Osteocyte (in vitro differentiated cells): ENCODE measurements around the gene DENND4A. TPM values are rescaled to one million over a fixed set of nuclear protein-coding genes. Genes with fewer than 3 reads are reported as not detected.

ENCODE experiments used
- DNase-seq: peaks from one replicate; pipeline ENCODE4 v3.0.0; 2021; ENCODE audit warnings: mixed read lengths; ENCODE audit not compliant: unreplicated experiment; ENCODE audit errors: extremely low spot score
- H3K27ac Mint-ChIP-seq: one replicate; pipeline ENCODE4 v1.8.0; 2021; ENCODE audit warnings: mild to moderate bottlenecking, mixed read lengths; ENCODE audit not compliant: unreplicated experiment
- H3K27me3 Mint-ChIP-seq: one replicate; pipeline ENCODE4 v1.8.0; 2021; ENCODE audit warnings: mixed read lengths; ENCODE audit not compliant: unreplicated experiment
- H3K36me3 Mint-ChIP-seq: one replicate; pipeline ENCODE4 v1.8.0; 2021; ENCODE audit warnings: mixed read lengths; ENCODE audit not compliant: unreplicated experiment
- H3K4me1 Mint-ChIP-seq: one replicate; pipeline ENCODE4 v1.8.0; 2021; ENCODE audit warnings: mixed read lengths; ENCODE audit not compliant: unreplicated experiment
- H3K4me3 Mint-ChIP-seq: one replicate; pipeline ENCODE4 v1.8.0; 2021; ENCODE audit warnings: mild to moderate bottlenecking, moderate library complexity, mixed read lengths; ENCODE audit not compliant: unreplicated experiment
- H3K9me3 Mint-ChIP-seq: one replicate; pipeline ENCODE4 v1.8.0; 2021; ENCODE audit warnings: mixed read lengths; ENCODE audit not compliant: unreplicated experiment
- CTCF ChIP-seq: fragments of 200-600 bp; sonication (generic); IDR thresholded peaks from 2 replicates; pipeline ENCODE4 v1.5.0; 2021; ENCODE audit warnings: antibody characterized with exemption, mild to moderate bottlenecking, moderate library complexity
- total RNA-seq: library from RNA; stranded (reverse); gene quantifications from 2 replicates; pipeline ENCODE4 v1.2.1, GENCODE V29; 2021

DENND4A gene
- total RNA-seq, 1 donor from 2014 or later = 24.5 TPM

- no peak for TF ChIP-seq CTCF
- Mint-ChIP-seq H3K27me3 (peaks cover 2% of the 10 kb centered on the region), H3K27ac (no peak overlapping the region)
Observed at GRCh38 chr15:65824941-65825544, 33.0 kb upstream of the DENND4A start.

GRCh38 chr15:65824031-65824743, 32.1 kb upstream of the DENND4A start:
- Mint-ChIP-seq H3K4me3 (no peak overlapping the region), H3K4me1 (peaks cover 47% of the 10 kb centered on the region), H3K27me3 (peaks cover 2% of the 10 kb centered on the region), H3K27ac (peak overlapping the region; percentile 80), H3K36me3 (no peaks in the 10 kb centered on the region), H3K9me3 (no peaks in the 10 kb centered on the region)
- TF ChIP-seq CTCF = peak; percentile 78
- peak; percentile 83 for DNase-seq

More at GRCh38 chr15:65824941-65825544, 33.0 kb upstream of the DENND4A start:
- H3K4me3 Mint-ChIP-seq = no peak overlapping the region
- no peaks in the 10 kb centered on the region for H3K9me3 Mint-ChIP-seq
- H3K36me3 Mint-ChIP-seq = no peaks in the 10 kb centered on the region
- H3K4me1 Mint-ChIP-seq = peaks cover 47% of the 10 kb centered on the region
- DNase-seq = peak; percentile 38

GRCh38 chr15:65822316-65822715, 30.2 kb upstream of the DENND4A start:
- Mint-ChIP-seq H3K4me3 (no peak overlapping the region), H3K36me3 (no peaks in the 10 kb centered on the region), H3K27me3 (peaks cover 8% of the 10 kb centered on the region), H3K27ac (no peak overlapping the region), H3K4me1 (peaks cover 39% of the 10 kb centered on the region), H3K9me3 (no peaks in the 10 kb centered on the region)
- no peak for DNase-seq
- no peak for TF ChIP-seq CTCF

- H3K36me3 Mint-ChIP-seq = no peaks in the 10 kb centered on the region
- H3K4me3 Mint-ChIP-seq = no peak overlapping the region
- no peak for DNase-seq
- peaks cover 7% of the 10 kb centered on the region for H3K27me3 Mint-ChIP-seq
- no peak for TF ChIP-seq CTCF
- H3K9me3 Mint-ChIP-seq = no peaks in the 10 kb centered on the region
- peaks cover 27% of the 10 kb centered on the region for H3K4me1 Mint-ChIP-seq
- no peak overlapping the region for H3K27ac Mint-ChIP-seq
Observed at GRCh38 chr15:65821070-65821469, 29.0 kb upstream of the DENND4A start.

- Mint-ChIP-seq H3K9me3 (no peaks in the 10 kb centered on the region), H3K27ac (no peak overlapping the region), H3K27me3 (peaks cover 7% of the 10 kb centered on the region), H3K4me1 (peaks cover 24% of the 10 kb centered on the region), H3K4me3 (no peak overlapping the region), H3K36me3 (no peaks in the 10 kb centered on the region)
- TF ChIP-seq CTCF = no peak
- peak; percentile 6 for DNase-seq
Observed at GRCh38 chr15:65819563-65819960, 27.5 kb upstream of the DENND4A start.
